HepG2 (cell line): ENCODE measurements around the gene OR14A2. TPM values are rescaled to one million over a fixed set of nuclear protein-coding genes. Genes with fewer than 3 reads are reported as not detected.

Experiments used
- ATAC-seq: fragments of 200-7000 bp; cut with Tn5 transposase; 3 replicates; pipeline ENCODE4 v1.9.1; 2020; ENCODE audit warnings: mild to moderate bottlenecking, moderate library complexity
- BruUV-seq: library from RNA; stranded (reverse); fragments of 400-500 nt; replicated peaks from 2 replicates; lab custom pipeline; 2021; lab: Mats Ljungman, UMichigan
- CTCF ChIA-PET: fragments of 300-600 bp; formaldehyde crosslinking; extraction: SDS; loops from one replicate; lab custom pipeline; 2021; ENCODE audit warnings: low total read pairs, inconsistent platforms, low intra/inter-chr PET ratio; lab: Yijun Ruan, JAX
- POLR2A ChIA-PET: fragments of 350-600 bp; sonication (Branson Sonifier 250); formaldehyde crosslinking; loops from one replicate; lab custom pipeline; 2020; ENCODE audit warnings: antibody characterized with exemption, inconsistent platforms; lab: Yijun Ruan, JAX
- DNase-seq: peaks from one replicate; pipeline ENCODE4 v3.0.0-alpha.2; 2015; ENCODE audit warnings: low spot score
- FAIRE-seq: peaks from 3 replicates; lab custom pipeline; 2011; peaks lifted over from hg19 to GRCh38; lab: Jason Lieb, UNC
- H2AFZ ChIP-seq: one replicate; pipeline ENCODE4 v1.6.1; 2011; ENCODE audit warnings: low read length, inconsistent platforms
- H3K27ac ChIP-seq: fragments of 300-600 bp; 3 replicates; pipeline ENCODE4 v1.8.0; 2011; ENCODE audit warnings: mixed run types, mild to moderate bottlenecking, mixed read lengths, low read length, inconsistent platforms; ENCODE audit not compliant: insufficient read depth; ENCODE audit errors: extremely low read length
- H3K27me3 ChIP-seq, 2 experiments: fragments of 200-600 bp in 1 of 2; 2 replicates in 1 of 2; 3 replicates in 1 of 2; pipeline versions ENCODE4 v1.6.0 to v1.8.0; 2011; ENCODE audit warnings: low read length in 2 of 2, mild to moderate bottlenecking in 2 of 2, moderate library complexity in 2 of 2, inconsistent platforms in 1 of 2; ENCODE audit not compliant: insufficient read depth in 2 of 2, control insufficient read depth in 1 of 2
- H3K36me3 ChIP-seq, 2 experiments: fragments of 200-600 bp in 1 of 2; replicated peaks in 1 of 2; 2 replicates in 1 of 2; 3 replicates in 1 of 2; pipeline versions ENCODE4 v1.5.1 to v1.8.0; 2011; ENCODE audit warnings: low read length in 2 of 2, inconsistent platforms in 1 of 2; ENCODE audit not compliant: insufficient read depth in 2 of 2, control insufficient read depth in 1 of 2
- H3K4me1 ChIP-seq: 2 replicates; pipeline ENCODE4 v1.5.1; 2012; ENCODE audit warnings: low read length, inconsistent platforms; ENCODE audit not compliant: insufficient read depth
- H3K4me2 ChIP-seq: 2 replicates; pipeline ENCODE4 v1.6.0; 2011; ENCODE audit warnings: low read depth, low read length, inconsistent platforms
- H3K4me3 ChIP-seq, 3 experiments: fragments of 200-600 bp in 1 of 3; sonication (generic), shearing (Covaris generic) in 1 of 3; replicated peaks in 1 of 3; 2 replicates each; pipeline ENCODE4 v1.5.1; 2011 to 2016; ENCODE audit warnings: low read length in 3 of 3, inconsistent platforms in 2 of 3, low read depth in 2 of 3, mild to moderate bottlenecking in 2 of 3, control low read depth in 1 of 3, mixed read lengths in 1 of 3; ENCODE audit not compliant: insufficient read depth in 1 of 3
- H3K79me2 ChIP-seq: one replicate; pipeline ENCODE4 v1.6.1; 2011; ENCODE audit warnings: low read length, inconsistent platforms; ENCODE audit not compliant: insufficient read depth
- H3K9ac ChIP-seq: 2 replicates; pipeline ENCODE4 v1.6.0; 2011; ENCODE audit warnings: mild to moderate bottlenecking, low read depth, low read length, inconsistent platforms; ENCODE audit not compliant: insufficient read depth
- H3K9me3 ChIP-seq: 2 replicates; pipeline ENCODE4 v1.5.1; 2012; ENCODE audit warnings: mild to moderate bottlenecking, low read length
- H4K20me1 ChIP-seq: 2 replicates; pipeline ENCODE4 v1.6.0; 2011; ENCODE audit warnings: inconsistent platforms, mild to moderate bottlenecking, low read length, moderate library complexity; ENCODE audit not compliant: insufficient read depth
- ARNTL ChIP-seq: sonication (generic); formaldehyde crosslinking; IDR thresholded peaks from 2 replicates; pipeline ENCODE4 v1.4.0; 2020; ENCODE audit warnings: mild to moderate bottlenecking, missing genetic modification reagents
- CBX1 ChIP-seq: IDR thresholded peaks from one replicate; pipeline ENCODE4 v1.6.1; 2016; ENCODE audit warnings: antibody characterized with exemption, low read depth
- FLYWCH1 ChIP-seq: sonication (generic); formaldehyde crosslinking; IDR thresholded peaks from 2 replicates; pipeline ENCODE4 v1.8.1; 2023; ENCODE audit warnings: mild to moderate bottlenecking, missing genetic modification reagents
- GABPA ChIP-seq, 2 experiments: IDR thresholded peaks; 2 replicates each; pipeline ENCODE4 v1.6.1; 2011 to 2016; ENCODE audit warnings: low read depth in 2 of 2, low read length in 1 of 2, missing biosample characterization in 1 of 2, missing genetic modification characterization in 1 of 2
- GLI4 ChIP-seq: sonication (generic); formaldehyde crosslinking; IDR thresholded peaks from 2 replicates; pipeline ENCODE4 v1.5.1; 2020; ENCODE audit warnings: missing genetic modification reagents, mild to moderate bottlenecking, moderate library complexity, borderline replicate concordance
- HNRNPH1 ChIP-seq: fragments of 200-400 bp; formaldehyde crosslinking; optimal IDR thresholded peaks from 2 replicates; pipeline ENCODE3; 2017; ENCODE audit warnings: mild to moderate bottlenecking, low read depth, low read length
- IKZF1 ChIP-seq: fragments of 450-650 bp; IDR thresholded peaks from 2 replicates; pipeline ENCODE4 v1.7.1; 2016
- NFIB ChIP-seq: sonication (generic); formaldehyde crosslinking; IDR thresholded peaks from 2 replicates; pipeline ENCODE4 v1.9.0; 2021; ENCODE audit warnings: missing genetic modification reagents, mild to moderate bottlenecking, borderline replicate concordance
- POLR2G ChIP-seq: fragments of 200-400 bp; formaldehyde crosslinking; IDR thresholded peaks from 2 replicates; pipeline ENCODE4 v1.6.1; 2018; ENCODE audit warnings: mild to moderate bottlenecking, low read depth, low read length, moderate library complexity
- REXO4 ChIP-seq: sonication (generic); formaldehyde crosslinking; IDR thresholded peaks from 2 replicates; pipeline ENCODE4 v1.8.0; 2022; ENCODE audit warnings: missing genetic modification reagents, mild to moderate bottlenecking, borderline replicate concordance
- SAP130 ChIP-seq: IDR thresholded peaks from 2 replicates; pipeline ENCODE4 v1.6.1; 2016; ENCODE audit warnings: low read depth
- UBTF ChIP-seq: sonication (generic); formaldehyde crosslinking; IDR thresholded peaks from 2 replicates; pipeline ENCODE4 v1.4.0; 2020; ENCODE audit warnings: mild to moderate bottlenecking, missing genetic modification reagents
- ZBTB10 ChIP-seq: sonication (generic); formaldehyde crosslinking; IDR thresholded peaks from 2 replicates; pipeline ENCODE4 v1.4.0; 2020; ENCODE audit warnings: missing genetic modification reagents, borderline replicate concordance
- ZNF383 ChIP-seq: sonication (generic); formaldehyde crosslinking; IDR thresholded peaks from 2 replicates; pipeline ENCODE4 v1.4.0; 2020; ENCODE audit warnings: missing genetic modification reagents, mild to moderate bottlenecking, borderline replicate concordance
- ZNF563 ChIP-seq: sonication (generic); formaldehyde crosslinking; IDR thresholded peaks from 2 replicates; pipeline ENCODE4 v1.8.0; 2022; ENCODE audit warnings: mild to moderate bottlenecking, moderate library complexity, missing genetic modification reagents
- ZNF777 ChIP-seq: sonication (generic); formaldehyde crosslinking; IDR thresholded peaks from 2 replicates; pipeline ENCODE4 v1.4.0; 2020; ENCODE audit warnings: missing genetic modification reagents
- ZSCAN22 ChIP-seq: sonication (generic); formaldehyde crosslinking; IDR thresholded peaks from 2 replicates; pipeline ENCODE4 v1.4.0; 2020; ENCODE audit warnings: mild to moderate bottlenecking, missing genetic modification reagents
- WGBS: methylation state at CpG from one replicate; pipeline ENCODE4 v1.1.6; 2017; ENCODE audit warnings: low lambda C conversion rate; 5-methylcytosine and 5-hydroxymethylcytosine counted together
- in situ Hi-C: cut with HindIII; loops from 2 replicates; pipeline ENCODE4 v1.10.0; 2017; ENCODE audit warnings: low pct_unique_long_range_greater_than_20kb; ENCODE audit not compliant: extremely low pct_ligation_motif_present
- intact Hi-C: fragments of 100-400 bp; cut with micrococcal nuclease; formaldehyde crosslinking; loops from one replicate; pipeline ENCODE4 v1.10.0; 2022; ENCODE audit not compliant: unreplicated experiment
- polyA plus RNA-seq, 8 experiments: library from polyadenylated mRNA; depleted of rRNA in 3 of 8; stranded (reverse) in 7 of 8; unstranded in 1 of 8; fragments of >200 nt; fragmentation: Illumina TruSeq in 4 of 8; extraction: Trizol in 4 of 8; gene quantifications; 2 replicates each; pipeline versions ENCODE4 v1.2.1 to v1.2.3, GENCODE V29; 2011 to 2016; ENCODE audit warnings: low read depth in 4 of 8, missing spikeins in 1 of 8, mixed read lengths in 1 of 8; ENCODE audit not compliant: insufficient read depth in 1 of 8
- total RNA-seq, 5 experiments: library from RNA; depleted of rRNA; stranded (reverse); fragments of >200 nt; fragmentation: Illumina TruSeq; extraction: Trizol; gene quantifications; 2 replicates each; pipeline ENCODE4 v1.2.3, GENCODE V29; 2016; ENCODE audit warnings: low read depth in 1 of 5

Gene OR14A2
- total and polyA plus RNA-seq, 2 of the 13 experiments (the other 11 are each of a cell fraction or from before 2014, with no cell fraction given) = not detected

- no peak for TF ChIP-seq POLR2G
- no peak for TF ChIP-seq HNRNPH1
- TF ChIP-seq ZNF383 (CRISPR knock-in tag) = no peak
- TF ChIP-seq ZBTB10 (CRISPR knock-in tag) = no peak
Measured at GRCh38 chr1:247740721-247741120, 7.2 kb downstream of the OR14A2 start (continued).

- Histone ChIP-seq H3K4me1 (no peaks in the 10 kb centered on the region), H3K36me3 (no peaks in the 10 kb centered on the region), H3K79me2 (no peaks in the 10 kb centered on the region), H3K9ac (no peak within 1 kb of the TSS), H3K27me3 (no peaks in the 10 kb centered on the region), H3K9me3 (peaks cover 87% of the 10 kb centered on the region), H3K4me3 (no peak within 1 kb of the TSS), H3K4me2 (no peak within 1 kb of the TSS), H3K27ac (no peak within 1 kb of the TSS), H4K20me1 (no peaks in the 10 kb centered on the region), H2AFZ (no peak within 1 kb of the TSS)
- ATAC-seq (no peak), FAIRE-seq (no peak), DNase-seq (no peak)
- ChIA-PET CTCF (no interaction called here), POLR2A (no interaction called here)
- intact Hi-C loops (no loop called here), in situ Hi-C loops (no loop called here)
- 3% methylated on average over 1 of the region's 1 CpG for WGBS
- TF ChIP-seq GLI4 (CRISPR knock-in tag) = no peak
- no peak for TF ChIP-seq ARNTL
- TF ChIP-seq REXO4 (CRISPR knock-in tag) = no peak
- no peak for TF ChIP-seq NFIB (CRISPR knock-in tag)
- no peak for TF ChIP-seq IKZF1
- no peak for TF ChIP-seq SAP130 (CRISPR knock-in tag)
- no peak for TF ChIP-seq ZNF777
- no peak for TF ChIP-seq FLYWCH1 (CRISPR knock-in tag)
- no peak for TF ChIP-seq ZNF563 (CRISPR knock-in tag)
- no peak for TF ChIP-seq GABPA (IDR thresholded peaks at IDR 0.05; ENCODE audit: low read depth, low read length)
- no peak for TF ChIP-seq GABPA (CRISPR knock-in tag; IDR thresholded peaks at IDR 0.05; ENCODE audit: low read depth)
- no peak for TF ChIP-seq ZSCAN22
- TF ChIP-seq UBTF (CRISPR knock-in tag) = no peak
- no peak for TF ChIP-seq CBX1
- no TSS peak for BruUV-seq
Measured at GRCh38 chr1:247738315-247738714, 9.6 kb downstream of the OR14A2 start, which contains the start of gene OR14K1. Gene OR14K1 (plus strand): TSS chr1:247738615. CDS start chr1:247738615, 0 bp downstream.
